Measurements from ENCODE around the gene LRRN4CL. TPM values are rescaled to one million over a fixed set of nuclear protein-coding genes. Genes with fewer than 3 reads are reported as not detected.

The LRRN4CL gene
- total RNA-seq, 1 experiment from 2014 or later = 0.42 TPM

- ChIA-PET CTCF (interaction anchor here (0.6 to 1.4 kb wide), 11 partner anchors 9 to 270 kb away, joined by 3 to 7 read pairs (median 3); no protein-coding TSS in a partner anchor), POLR2A (interaction anchor here (0.5 to 10.6 kb wide), 54 partner anchors 9 to 1272 kb away, joined by 3 to 222 read pairs (median 6); partner anchors contain the start of genes AHNAK, B3GAT3, EEF1G and EML3)
- peak overlapping the region; percentile 91 for H3K27ac Mint-ChIP-seq (ENCODE audit: low read depth, unreplicated experiment)
- peaks cover 3% of the 10 kb centered on the region for H3K4me1 Mint-ChIP-seq (ENCODE audit: insufficient read depth, unreplicated experiment)
- H3K27me3 Mint-ChIP-seq (ENCODE audit: insufficient read depth, unreplicated experiment) = no peaks in the 10 kb centered on the region
- H3K9me3 Mint-ChIP-seq (ENCODE audit: unreplicated experiment) = no peaks in the 10 kb centered on the region
- H3K36me3 Mint-ChIP-seq (ENCODE audit: insufficient read depth, unreplicated experiment) = peaks cover 78% of the 10 kb centered on the region
- intact Hi-C loops (cut with micrococcal nuclease) = loop anchor here (1.0 kb wide), 1 partner anchor 11 kb away; the partner anchor contains the start of gene INTS5
- DNase-seq (ENCODE audit: unreplicated experiment) = peak; percentile 65
- no peak for TF ChIP-seq CTCF (IDR thresholded peaks at IDR 0.05; ENCODE audit: unreplicated experiment)
- BruUV-seq (replicated peaks) = TSS peak; percentile 57
- peak overlapping the region; percentile 98 for H3K4me3 Mint-ChIP-seq (ENCODE audit: unreplicated experiment)
Measured at GRCh38 chr11:62664405-62665074, 24.8 kb downstream of the LRRN4CL start.

- ChIA-PET CTCF (interaction anchor here (0.6 to 1.7 kb wide), 4 partner anchors 10 to 685 kb away, joined by 3 to 4 read pairs (median 3); no protein-coding TSS in a partner anchor), POLR2A (interaction anchor here (0.6 to 6.8 kb wide), 5 partner anchors 8 to 1010 kb away, joined by 3 to 222 read pairs (median 5); partner anchors contain the start of genes C11orf98, CSKMT, GANAB and LBHD1)
- H3K4me3 Mint-ChIP-seq (ENCODE audit: unreplicated experiment) = no peak overlapping the region
- BruUV-seq (replicated peaks) = no TSS peak
- H3K36me3 Mint-ChIP-seq (ENCODE audit: insufficient read depth, unreplicated experiment) = peaks cover 17% of the 10 kb centered on the region
- no peak for TF ChIP-seq CTCF (IDR thresholded peaks at IDR 0.05; ENCODE audit: unreplicated experiment)
- intact Hi-C loops (cut with micrococcal nuclease) = no loop called here
- no peaks in the 10 kb centered on the region for H3K9me3 Mint-ChIP-seq (ENCODE audit: unreplicated experiment)
- DNase-seq (ENCODE audit: unreplicated experiment) = no peak
- no peak overlapping the region for H3K27ac Mint-ChIP-seq (ENCODE audit: low read depth, unreplicated experiment)
- peaks cover 14% of the 10 kb centered on the region for H3K4me1 Mint-ChIP-seq (ENCODE audit: insufficient read depth, unreplicated experiment)
- H3K27me3 Mint-ChIP-seq (ENCODE audit: insufficient read depth, unreplicated experiment) = no peaks in the 10 kb centered on the region
Measured at GRCh38 chr11:62656796-62657429, 32.4 kb downstream of the LRRN4CL start.

GRCh38 chr11:62654297-62654696 is 35.0 kb downstream of the LRRN4CL start:
- CTCF ChIA-PET = interaction anchor here (0.6 to 1.6 kb wide), 3 partner anchors 42 to 61 kb away, joined by 3 to 7 read pairs (median 3); partner anchors contain the start of genes EML3 and ROM1
- intact Hi-C loops (cut with micrococcal nuclease) = no loop called here
- Mint-ChIP-seq H3K4me1 (ENCODE audit: insufficient read depth, unreplicated experiment) (peaks cover 14% of the 10 kb centered on the region), H3K27ac (ENCODE audit: low read depth, unreplicated experiment) (peak overlapping the region; percentile 96), H3K36me3 (ENCODE audit: insufficient read depth, unreplicated experiment) (peaks cover 12% of the 10 kb centered on the region), H3K9me3 (ENCODE audit: unreplicated experiment) (no peaks in the 10 kb centered on the region), H3K27me3 (ENCODE audit: insufficient read depth, unreplicated experiment) (no peaks in the 10 kb centered on the region), H3K4me3 (ENCODE audit: unreplicated experiment) (no peak overlapping the region)
- BruUV-seq (replicated peaks) = no TSS peak
- TF ChIP-seq CTCF (IDR thresholded peaks at IDR 0.05; ENCODE audit: unreplicated experiment) = no peak
- POLR2A ChIA-PET = interaction anchor here (0.7 to 6.8 kb wide), 8 partner anchors 8 to 178 kb away, joined by 3 to 222 read pairs (median 10); partner anchors contain the start of genes B3GAT3, C11orf98, CSKMT and GANAB
- no peak for DNase-seq (ENCODE audit: unreplicated experiment)

Data from MCF 10A (cell line).